NCI-H2081 (cell line): ENCODE measurements around the gene ATF6B.
"Not testable (repeated sequence)": the region's sequence is repeated elsewhere in the genome, so short reads cannot be mapped to it uniquely, and the experiment has no call there.

Experiments
- DNase-seq, 2 experiments: peaks; one replicate each; lab custom pipeline; 2025; lab: John Stamatoyannopoulos, UW

Gene ATF6B

GRCh38 chr6:32154514-32155161 lies 26.6 kb upstream of the ATF6B start:
- peak; percentile 78 to 83 for DNase-seq

GRCh38 chr6:32153564-32154513 lies 25.8 kb upstream of the ATF6B start, which contains the start of gene PPT2:
PPT2 (plus strand) TSS chr6:32154141; CDS start chr6:32154595, 454 bp downstream.
- peak; percentile 83 to 90 for DNase-seq

DNA sequence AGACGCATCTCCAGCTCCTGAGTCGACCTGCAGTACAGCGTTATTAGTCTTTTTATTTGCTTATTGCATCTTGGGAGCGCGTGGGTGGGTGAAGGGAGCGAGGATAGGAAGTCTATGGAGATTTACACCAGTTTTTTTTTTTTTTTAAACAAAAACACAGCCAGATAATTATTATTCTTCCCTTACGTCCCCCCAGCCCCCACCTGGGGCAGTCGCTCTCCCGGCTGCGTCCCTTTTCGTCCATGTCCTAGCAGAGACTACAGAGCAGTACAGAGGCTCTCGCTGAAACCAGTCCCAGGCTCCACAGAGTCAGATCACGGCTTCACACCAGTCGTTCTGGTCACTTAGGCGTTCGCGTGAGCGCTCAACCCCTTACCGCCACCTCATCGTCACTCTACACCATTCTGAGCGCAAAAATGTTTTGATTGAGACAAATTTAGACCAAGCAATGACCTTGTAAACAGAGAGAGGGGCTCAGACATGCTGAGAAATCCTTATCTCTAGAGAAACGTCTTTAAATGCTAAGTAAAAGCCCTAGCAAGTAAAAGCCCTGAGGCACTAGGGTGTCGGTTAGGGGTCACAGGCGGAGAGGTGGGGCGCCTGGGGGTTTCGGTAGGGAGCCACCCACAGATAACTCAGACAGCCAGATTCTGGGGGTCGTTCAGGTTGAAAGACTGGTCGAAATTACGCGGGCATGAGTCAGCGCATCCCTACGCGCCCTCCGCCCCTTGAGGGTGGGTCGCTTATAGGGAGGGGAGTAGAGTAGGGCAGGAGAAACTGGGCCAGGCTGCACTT lies 24.9 kb upstream of the ATF6B start:
- no peak for DNase-seq

- no peak for DNase-seq
Measured at GRCh38 chr6:32151863-32152768, 24.1 kb upstream of the ATF6B start, which contains the start of gene PRRT1. PRRT1 (minus strand) TSS chr6:32151939; CDS start chr6:32151827, 112 bp downstream.

GRCh38 chr6:32151181-32151862 lies 23.3 kb upstream of the ATF6B start:
- DNase-seq = no peak

- no peak for DNase-seq
Measured at GRCh38 chr6:32149932-32150870, 22.2 kb upstream of the ATF6B start.

- no peak for DNase-seq
Measured at GRCh38 chr6:32149092-32149755, 21.2 kb upstream of the ATF6B start.

DNA sequence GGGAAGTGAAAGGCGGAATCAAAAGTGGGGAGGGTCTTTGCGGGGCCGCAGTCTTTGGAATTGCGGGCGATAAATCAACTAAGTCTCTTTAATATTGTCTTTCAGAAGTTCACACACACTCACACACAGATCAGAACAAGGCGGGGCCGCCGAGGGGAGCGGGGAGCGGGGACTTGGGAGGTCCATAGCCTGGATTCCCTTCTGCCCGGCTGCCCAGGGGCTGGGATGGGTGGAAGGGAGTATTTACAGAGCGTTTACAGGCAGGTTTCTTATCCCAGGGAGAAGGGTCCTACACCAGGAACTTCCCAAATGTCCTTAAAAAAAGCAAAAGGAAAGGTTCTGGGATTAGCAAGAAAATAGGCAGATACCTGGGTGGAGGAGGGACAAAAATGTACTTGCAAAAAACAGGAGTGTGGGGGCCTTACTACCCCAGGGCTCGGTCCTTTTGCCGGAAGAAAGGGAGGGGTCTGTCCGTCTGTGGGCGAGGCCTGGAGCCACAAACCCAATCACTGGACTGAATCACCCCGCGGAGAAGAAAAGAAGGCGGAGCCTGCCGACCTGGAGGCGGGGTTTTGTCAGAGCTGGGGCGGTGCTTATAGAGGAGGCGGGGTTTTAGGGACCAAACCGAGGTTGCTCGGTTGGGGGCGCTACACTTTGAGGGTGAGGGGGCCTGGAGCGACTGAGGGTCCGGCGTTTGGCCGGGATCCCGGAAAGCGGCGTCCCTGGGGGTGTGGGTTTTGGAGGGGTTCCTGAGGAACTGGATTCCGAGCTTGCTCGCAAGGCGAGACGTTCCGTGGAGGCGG lies 20.4 kb upstream of the ATF6B start:
- peak; percentile 14 to 21 for DNase-seq

GRCh38 chr6:32147401-32148132 lies 19.5 kb upstream of the ATF6B start:
- DNase-seq = no peak

- no peak for DNase-seq
Measured at GRCh38 chr6:32146687-32147086, 18.6 kb upstream of the ATF6B start.

DNA sequence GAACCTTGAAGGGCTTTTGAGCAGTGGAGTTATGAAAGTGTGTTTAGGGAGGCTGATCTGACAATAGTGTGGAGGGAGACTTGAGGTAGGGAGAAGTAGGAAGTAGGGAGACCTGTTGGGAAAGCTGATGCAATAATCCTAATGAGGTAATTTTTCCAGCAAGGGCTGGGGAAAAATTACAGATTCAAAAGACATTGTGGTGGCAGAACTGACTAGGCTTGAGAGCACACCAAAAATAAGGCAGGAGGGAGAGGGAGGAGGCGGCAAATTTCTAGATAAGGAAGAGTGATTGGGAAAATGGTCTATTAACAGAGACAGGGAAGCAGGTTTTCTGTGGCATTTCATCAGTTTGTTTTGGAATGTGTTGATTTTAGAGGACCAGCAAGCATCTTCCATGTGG lies 18.2 kb upstream of the ATF6B start:
- no peak for DNase-seq

DNA sequence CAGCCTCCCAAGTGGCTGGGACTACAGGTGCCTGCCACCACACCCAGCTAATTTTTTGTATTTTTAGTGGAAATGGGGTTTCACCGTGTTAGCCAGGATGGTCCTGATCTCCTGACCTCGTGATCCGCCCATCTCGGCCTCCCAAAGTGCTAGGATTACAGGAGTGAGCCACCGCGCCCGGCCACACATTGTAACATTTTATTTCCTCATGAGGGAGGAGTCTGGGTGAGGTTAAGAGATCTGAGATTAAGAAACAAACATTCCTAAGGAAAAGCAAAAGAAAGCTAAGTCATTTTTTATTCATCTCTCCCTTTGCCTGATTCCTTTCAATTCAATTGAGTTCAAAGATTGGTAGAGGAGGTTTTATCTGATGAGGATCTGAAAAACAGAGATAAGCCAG lies 16.2 kb upstream of the ATF6B start:
- DNase-seq = not testable (repeated sequence)

DNA sequence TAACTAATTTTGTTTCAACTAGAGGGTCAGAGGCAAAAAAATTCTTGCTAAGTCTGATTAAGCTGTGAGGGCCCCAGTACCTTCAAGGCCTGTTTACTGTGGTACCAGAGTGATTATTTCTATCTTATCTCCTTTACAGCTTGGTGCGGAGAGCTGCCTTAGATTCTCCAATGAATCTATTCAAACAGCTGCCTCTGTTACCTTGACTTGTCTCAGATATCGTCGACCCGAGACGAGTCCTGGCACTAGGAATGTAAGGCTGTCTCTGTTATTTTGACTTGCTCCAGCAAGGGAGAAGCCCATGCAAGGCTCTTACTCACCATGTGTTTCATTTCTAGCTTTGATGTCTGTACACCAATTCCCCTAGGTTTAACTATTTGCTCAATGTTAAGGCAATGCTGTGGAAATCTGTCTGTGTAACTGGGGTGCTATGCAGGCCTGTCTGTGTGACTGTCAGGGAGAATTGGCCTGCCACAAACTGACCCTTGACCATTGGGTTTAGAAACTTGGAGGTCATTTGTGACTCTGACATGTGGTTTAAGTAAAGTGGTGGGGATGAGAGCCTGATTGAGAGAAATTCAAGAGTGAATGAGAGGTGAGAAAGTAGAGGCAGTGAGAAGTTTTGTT lies 12.5 kb upstream of the ATF6B start:
- DNase-seq = no peak

GRCh38 chr6:32139590-32139989 lies 11.5 kb upstream of the ATF6B start:
- DNase-seq = no peak

GRCh38 chr6:32137454-32137853 lies 9.4 kb upstream of the ATF6B start:
- no peak for DNase-seq

DNA sequence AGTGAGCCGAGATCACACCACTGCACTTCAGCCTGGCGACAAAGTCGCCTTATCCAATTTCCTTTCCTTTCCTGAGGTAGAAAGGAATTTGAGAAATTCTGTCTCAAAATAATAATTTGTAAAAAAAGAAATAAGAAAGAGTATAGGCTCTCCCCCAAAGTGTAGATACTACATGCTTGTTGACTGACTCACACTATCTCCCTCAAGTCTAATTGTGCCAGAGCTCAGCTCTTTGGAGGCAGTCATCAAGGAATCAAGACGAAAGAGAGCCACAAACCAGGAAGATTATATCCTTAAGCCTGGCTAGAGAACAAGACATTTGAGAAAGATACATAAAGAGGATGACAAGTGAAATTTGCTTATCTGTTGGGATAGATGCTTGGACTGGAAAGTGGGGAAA lies 5.7 kb upstream of the ATF6B start:
- no peak for DNase-seq

DNA sequence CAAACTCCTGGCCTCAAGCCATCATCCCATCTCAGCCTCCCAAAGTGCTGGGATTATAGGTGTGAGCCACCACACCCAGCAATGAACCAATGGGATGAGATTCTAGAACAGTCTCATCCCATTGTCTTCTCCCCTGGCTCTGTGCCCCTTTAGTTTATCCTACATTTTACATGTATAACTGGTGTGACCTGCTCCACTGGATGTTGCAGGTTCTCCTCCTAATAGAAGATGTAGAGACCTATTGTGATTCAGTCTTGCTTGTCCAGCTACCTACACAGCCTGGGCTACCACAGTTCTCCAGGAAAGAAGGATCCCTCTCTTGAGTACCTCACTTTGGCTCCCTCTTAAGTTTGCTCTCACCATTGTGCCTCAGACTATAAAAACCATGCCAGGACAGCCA lies 4.1 kb upstream of the ATF6B start:
- no peak for DNase-seq
